Liver (tissue), 3 donors: ENCODE data around the gene PRDM8.

Experiments used
- FOXA1 ChIP-seq: IDR thresholded peaks from 2 replicates; pipeline ENCODE4 v1.6.1; 2016; ENCODE audit warnings: antibody characterized with exemption
- GABPA ChIP-seq, 2 donors: IDR thresholded peaks in 1 of 2; conservative IDR thresholded peaks in 1 of 2; 2 replicates each; pipeline ENCODE4 v1.6.1; 2016; ENCODE audit warnings: antibody characterized with exemption in 2 of 2, mild to moderate bottlenecking in 1 of 2, moderate library complexity in 1 of 2
- TF ChIP-seq, protein P1 (sequence below): fragments of 150-350 bp; IDR thresholded peaks from 2 replicates; pipeline ENCODE4 v1.5.1; 2017; ENCODE audit warnings: improper control_type of control experiment, low read depth, low read length; ENCODE audit not compliant: missing input control
- TF ChIP-seq, protein P2 (sequence below): IDR thresholded peaks from 2 replicates; pipeline ENCODE4 v1.6.1; 2016; ENCODE audit warnings: antibody characterized with exemption
- donor health status: healthy.
- donor health status: healthy.

DNA sequence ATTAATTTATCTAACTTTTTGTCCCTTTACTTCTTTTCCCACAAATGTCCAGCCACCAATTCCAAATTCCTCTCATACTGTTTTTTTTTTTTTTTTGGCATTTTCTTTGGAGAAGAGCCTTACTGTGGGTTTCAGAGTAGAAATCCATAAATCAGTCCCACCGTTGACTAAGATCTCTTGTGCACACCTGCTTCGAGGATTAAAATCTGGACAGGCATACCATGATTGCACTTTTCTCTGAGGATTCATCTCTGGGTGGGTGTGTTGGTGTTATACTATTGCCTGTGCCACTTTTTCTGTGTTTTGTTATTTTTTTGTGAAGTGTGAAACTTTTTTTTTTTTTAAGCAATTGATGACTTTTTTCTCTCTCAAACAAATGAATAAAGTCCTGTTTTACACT is 13.2 kb downstream of the PRDM8 start:
- TF ChIP-seq, protein P1, sequence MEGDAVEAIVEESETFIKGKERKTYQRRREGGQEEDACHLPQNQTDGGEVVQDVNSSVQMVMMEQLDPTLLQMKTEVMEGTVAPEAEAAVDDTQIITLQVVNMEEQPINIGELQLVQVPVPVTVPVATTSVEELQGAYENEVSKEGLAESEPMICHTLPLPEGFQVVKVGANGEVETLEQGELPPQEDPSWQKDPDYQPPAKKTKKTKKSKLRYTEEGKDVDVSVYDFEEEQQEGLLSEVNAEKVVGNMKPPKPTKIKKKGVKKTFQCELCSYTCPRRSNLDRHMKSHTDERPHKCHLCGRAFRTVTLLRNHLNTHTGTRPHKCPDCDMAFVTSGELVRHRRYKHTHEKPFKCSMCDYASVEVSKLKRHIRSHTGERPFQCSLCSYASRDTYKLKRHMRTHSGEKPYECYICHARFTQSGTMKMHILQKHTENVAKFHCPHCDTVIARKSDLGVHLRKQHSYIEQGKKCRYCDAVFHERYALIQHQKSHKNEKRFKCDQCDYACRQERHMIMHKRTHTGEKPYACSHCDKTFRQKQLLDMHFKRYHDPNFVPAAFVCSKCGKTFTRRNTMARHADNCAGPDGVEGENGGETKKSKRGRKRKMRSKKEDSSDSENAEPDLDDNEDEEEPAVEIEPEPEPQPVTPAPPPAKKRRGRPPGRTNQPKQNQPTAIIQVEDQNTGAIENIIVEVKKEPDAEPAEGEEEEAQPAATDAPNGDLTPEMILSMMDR: no peak
- TF ChIP-seq GABPA (IDR thresholded peaks at IDR 0.05 in 1 of 2, conservative IDR thresholded peaks at IDR 0.05 in 1 of 2) (no peak), FOXA1 (no peak)
- TF ChIP-seq, protein P2, sequence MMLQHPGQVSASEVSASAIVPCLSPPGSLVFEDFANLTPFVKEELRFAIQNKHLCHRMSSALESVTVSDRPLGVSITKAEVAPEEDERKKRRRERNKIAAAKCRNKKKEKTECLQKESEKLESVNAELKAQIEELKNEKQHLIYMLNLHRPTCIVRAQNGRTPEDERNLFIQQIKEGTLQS: no peak
